EH (cell line): ENCODE data around the gene SCAF4.

Source experiments
- DNase-seq: peaks from one replicate; pipeline ENCODE4 v3.0.0-alpha.2; 2015; ENCODE audit warnings: low read depth

Gene SCAF4

GRCh38 chr21:31713973-31714740 is 17.8 kb downstream of the SCAF4 start:
- peak; percentile 59 for DNase-seq

- DNase-seq, result no peak
These were observed 18.8 kb downstream of the SCAF4 start for GRCh38 chr21:31713115-31713514.

GRCh38 chr21:31711745-31712285 is 20.1 kb downstream of the SCAF4 start:
- no peak for DNase-seq

DNA sequence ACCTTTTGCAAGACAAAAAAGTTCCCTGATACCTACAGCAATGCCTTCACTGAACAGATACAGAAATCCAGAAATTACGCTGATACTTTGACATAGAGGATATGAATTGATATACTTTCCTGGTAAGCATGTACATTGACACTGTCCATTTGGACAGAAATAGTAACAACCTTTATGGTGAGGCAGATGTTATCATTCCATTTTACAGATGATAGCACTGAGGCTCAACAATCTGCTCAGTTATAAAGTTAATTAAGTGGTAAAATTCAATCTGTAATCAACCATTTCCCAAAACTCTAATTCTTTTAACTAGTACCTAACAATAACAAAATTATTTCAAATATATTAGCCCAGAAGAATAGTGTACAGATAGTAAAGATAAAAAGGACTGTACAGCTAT is 20.6 kb downstream of the SCAF4 start:
- no peak for DNase-seq

DNA sequence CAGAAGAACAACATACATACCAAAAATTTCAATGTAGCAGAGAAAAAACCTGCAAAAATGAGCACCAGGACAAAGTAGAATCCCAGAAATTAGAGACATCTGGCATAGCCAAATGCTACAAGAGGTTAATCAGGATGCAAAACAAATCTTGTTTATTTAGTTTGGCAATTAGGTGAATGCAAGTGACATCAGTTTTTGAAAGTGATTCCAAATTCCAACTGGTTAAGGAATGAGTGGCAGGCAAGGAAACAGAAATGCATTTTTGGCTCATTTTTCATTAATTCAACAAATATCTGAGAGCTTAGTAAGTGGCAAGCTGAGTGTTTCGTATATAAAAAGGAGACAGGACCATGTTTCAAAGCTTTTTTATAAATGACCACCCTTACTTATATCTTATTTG is 21.3 kb downstream of the SCAF4 start:
- peak; percentile 92 for DNase-seq

DNA sequence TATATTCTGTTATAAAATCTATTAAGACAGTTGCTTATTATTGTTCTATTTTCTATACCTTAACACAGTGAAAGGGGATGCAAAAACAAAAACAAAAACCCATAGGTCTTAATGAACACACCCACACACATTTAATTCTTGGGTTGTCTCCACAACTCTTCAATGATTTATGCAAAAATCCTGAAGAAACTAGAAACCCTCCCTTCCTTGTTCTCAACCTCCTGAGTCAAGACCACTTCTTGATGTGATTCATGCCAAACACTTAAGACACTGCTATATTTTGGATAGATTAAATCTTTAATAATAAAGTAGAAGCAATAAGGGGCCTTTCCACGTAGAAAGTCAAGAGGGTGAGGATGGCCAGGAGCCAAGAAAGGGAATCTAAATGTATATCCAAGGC is 23.4 kb downstream of the SCAF4 start:
- no peak for DNase-seq

- DNase-seq, result no peak
These were observed 24.4 kb downstream of the SCAF4 start for GRCh38 chr21:31707499-31707898.

DNA sequence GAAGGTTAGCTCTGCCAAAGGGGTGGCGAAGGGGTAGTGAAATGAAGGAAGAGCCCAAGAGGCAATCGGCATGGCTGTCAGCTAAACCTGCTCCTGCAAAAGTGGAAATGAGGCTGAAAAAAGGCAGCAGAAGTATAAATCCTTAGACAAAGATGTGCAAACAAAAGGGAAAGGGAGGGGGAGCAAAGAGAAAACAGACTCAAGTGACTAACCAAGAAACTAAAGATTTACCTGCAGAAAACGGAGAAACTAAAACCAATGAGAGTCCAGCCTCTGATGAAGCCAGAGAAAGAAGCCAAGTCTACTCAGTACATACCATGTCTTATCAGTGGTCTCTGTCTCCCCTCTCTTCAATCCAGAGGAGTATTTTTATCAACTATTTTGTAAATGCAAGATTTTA is 25.4 kb downstream of the SCAF4 start:
- no peak for DNase-seq

- no peak for DNase-seq
These were observed 31.9 kb downstream of the SCAF4 start for GRCh38 chr21:31700040-31700439.

DNA sequence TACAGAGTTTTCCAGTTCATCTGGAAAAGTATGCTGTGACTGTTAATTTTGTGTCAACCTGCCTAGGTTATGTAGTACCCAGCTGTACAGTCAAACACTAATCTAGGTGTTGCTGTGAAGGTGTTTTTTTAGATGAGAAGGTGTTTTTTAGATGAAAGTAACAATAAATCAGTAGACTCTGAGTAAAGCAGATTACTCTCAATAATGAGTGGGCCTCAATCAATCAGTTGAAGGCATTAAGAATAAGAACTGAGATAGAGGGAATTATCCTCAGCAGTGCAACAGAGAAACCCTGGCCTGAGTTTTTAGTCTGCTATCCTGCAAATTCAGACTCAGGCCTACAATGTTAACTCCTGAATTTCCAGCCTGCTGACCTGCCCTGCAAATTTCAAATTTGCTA is 33.5 kb downstream of the SCAF4 start:
- no peak for DNase-seq

- no peak for DNase-seq
These were observed 35.5 kb downstream of the SCAF4 start for GRCh38 chr21:31696424-31696823.

GRCh38 chr21:31693222-31693621 is 38.7 kb downstream of the SCAF4 start:
- DNase-seq, result no peak

DNA sequence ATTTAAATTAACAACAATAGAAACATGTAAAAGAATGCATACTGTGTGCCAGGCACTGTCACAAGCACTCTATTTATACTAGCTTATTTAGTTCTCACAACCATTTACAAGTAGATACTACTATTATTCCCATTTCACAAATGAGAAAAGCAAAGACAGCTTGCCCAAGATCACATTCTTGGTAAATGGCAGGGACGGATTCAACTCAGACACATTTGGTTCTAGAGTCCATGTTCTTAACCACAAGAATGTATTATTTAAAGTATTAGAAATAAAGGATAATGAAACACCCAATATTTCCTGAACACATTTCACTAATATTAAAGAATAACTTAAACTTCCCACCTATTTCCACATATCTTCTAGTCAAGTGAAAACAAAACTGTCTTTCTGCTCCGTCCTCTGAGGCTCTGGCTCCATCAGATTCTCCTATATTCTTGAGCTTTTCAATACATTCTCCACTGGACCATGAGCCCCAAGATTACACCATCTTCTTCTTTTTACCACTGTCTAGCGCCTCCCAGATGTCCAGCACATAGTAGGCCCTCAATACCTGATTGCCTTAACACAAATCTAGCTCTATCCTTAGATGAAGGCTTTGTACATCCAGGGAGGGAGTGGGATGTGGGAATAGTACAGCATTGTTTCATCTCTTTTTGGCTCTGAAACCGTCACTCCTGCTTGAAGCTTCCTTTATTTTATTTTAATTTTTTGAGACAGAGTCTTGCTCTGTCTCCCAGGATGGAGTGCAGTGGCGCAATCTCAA is 43.1 kb downstream of the SCAF4 start:
- peak; percentile 10 for DNase-seq

- no peak for DNase-seq
These were observed 44.8 kb downstream of the SCAF4 start for GRCh38 chr21:31687108-31687507.

DNA sequence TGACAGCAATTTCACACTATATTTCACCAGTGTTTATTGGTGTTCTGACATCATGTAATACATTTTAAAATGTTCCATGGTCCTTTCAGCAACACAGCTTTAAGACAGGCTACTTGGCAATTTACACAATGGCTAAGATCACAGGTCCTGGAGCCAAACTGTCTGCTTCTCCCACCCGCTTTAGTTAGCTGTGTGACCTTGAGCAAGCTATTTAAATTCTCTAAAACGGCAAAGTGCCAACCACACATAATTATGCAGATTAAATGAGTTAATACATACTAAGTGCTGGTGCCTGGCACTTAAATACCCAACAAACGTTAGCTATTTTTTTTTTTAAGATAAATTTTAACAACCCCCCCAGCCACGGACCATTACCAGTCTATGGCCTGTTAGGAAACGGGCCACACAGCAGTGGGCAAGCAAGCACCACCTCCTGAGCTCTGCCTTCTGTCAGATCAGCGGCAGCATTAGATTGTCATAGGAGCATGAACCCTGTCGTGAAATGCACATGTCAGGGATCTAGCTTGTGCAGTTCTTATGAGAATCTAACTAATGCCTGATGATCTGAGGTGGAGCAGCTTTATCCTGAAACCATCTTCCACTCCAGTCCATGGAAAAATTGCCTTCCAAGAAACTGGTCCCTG is 45.5 kb downstream of the SCAF4 start:
- no peak for DNase-seq

- no peak for DNase-seq
These were observed 47.0 kb downstream of the SCAF4 start for GRCh38 chr21:31684918-31685317.

DNA sequence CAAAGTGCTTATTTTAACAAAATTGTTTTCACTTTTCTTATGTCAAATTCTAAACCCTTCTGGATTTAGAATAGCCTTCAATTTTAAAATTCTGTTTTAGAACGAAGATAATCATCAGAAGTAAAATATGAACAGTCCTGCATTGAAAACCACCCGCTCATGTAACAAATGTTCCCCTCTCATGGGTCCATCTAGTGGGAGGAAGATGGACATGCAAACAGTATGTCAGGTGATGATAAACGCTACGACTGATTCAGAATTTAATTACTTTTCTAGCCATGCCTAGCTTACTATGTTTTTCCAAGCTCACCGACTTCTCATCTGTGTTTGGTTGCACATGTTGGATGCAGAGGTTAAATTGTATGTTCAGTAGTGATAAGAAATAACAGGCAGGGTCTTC is 48.9 kb downstream of the SCAF4 start:
- DNase-seq, result no peak

DNA sequence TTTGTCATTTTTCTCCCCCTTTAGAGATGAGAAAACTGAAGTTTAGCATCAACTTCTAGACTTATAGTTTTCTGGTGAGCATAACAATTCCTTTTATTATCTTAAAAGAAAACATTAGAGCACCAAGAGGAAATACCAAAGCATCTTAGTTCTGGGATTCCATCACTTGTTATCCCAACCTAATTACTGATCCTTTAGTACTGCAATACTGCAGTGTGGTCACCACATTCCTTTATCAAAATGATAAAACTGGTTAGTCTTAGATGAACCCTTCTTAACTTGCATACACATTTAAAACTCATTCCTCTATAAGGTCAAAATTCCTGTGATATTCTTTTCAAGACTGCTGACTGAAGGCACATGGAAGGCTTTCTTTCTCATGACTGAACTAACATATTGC is 49.3 kb downstream of the SCAF4 start:
- peak; percentile 82 for DNase-seq

GRCh38 chr21:31678478-31678877 is 53.4 kb downstream of the SCAF4 start:
- DNase-seq, result no peak

DNA sequence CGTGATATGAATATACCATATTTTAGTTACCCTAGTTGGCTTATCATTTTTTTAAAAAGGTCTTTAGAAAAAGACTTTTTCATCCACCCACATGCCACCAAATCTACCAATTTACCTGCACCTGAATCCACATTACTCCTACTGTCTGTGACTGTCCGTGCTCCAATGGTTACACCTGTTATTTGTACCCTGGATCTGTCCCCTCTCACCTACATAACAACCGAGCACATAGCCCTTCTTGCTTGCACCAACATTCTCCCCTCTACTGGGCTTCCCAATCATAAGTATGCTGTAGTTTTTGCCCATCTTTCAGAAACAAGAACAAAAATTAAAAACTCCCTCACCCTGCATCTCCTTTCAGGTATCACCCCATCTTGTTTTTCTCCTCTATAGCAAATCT is 54.9 kb downstream of the SCAF4 start:
- no peak for DNase-seq

DNA sequence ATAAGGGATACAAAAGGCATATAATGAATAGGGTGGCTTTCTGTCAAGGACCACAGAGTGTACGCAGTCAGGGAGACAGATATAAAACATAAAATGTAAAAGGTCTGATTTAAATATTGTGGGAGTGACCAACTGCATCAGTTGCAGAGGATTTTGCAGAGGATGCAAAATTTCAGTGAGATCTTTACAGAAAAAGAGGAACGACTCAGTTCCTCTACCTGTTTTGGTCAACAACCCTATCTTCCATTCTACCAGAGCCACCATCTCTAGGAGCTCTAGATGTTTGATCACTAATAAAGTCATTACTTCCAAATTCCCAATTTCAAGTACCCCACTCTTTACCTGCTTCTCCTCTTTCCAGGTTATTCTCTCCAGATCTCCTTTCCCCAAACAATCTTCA is 56.0 kb downstream of the SCAF4 start:
- no peak for DNase-seq

DNA sequence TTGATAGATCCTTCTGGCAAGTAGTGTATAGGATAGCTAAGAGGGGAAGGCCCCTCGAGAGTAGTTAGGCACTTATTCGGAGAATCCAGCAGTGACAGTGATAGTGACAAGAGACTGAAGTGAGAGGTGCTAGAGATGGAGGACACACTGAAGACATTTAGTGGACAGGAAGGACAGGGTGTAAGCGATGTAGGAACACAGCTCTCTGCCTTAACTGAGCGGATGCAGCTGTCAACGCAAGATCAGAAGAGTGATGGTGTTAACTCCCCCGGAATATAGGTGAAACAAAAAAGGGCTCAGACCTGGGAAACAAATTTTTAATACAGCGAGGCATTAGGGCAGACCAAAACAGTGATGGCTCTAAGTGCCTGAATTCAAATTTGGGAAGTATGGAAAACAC is 56.6 kb downstream of the SCAF4 start:
- DNase-seq, result no peak
